GM18505 (cell line): ENCODE results near the gene DVL1.

ENCODE experiments used
- ATAC-seq: cut with Tn5 transposase; IDR thresholded peaks from one replicate; pipeline ENCODE4 v1.9.1; 2021; ENCODE audit not compliant: unreplicated experiment
- POLR2A ChIP-seq: IDR thresholded peaks from 4 replicates; pipeline ENCODE4 v1.6.1; 2011; ENCODE audit warnings: borderline replicate concordance; ENCODE audit not compliant: insufficient read depth, insufficient read length; ENCODE audit errors: extremely low read depth

The DVL1 gene

DNA sequence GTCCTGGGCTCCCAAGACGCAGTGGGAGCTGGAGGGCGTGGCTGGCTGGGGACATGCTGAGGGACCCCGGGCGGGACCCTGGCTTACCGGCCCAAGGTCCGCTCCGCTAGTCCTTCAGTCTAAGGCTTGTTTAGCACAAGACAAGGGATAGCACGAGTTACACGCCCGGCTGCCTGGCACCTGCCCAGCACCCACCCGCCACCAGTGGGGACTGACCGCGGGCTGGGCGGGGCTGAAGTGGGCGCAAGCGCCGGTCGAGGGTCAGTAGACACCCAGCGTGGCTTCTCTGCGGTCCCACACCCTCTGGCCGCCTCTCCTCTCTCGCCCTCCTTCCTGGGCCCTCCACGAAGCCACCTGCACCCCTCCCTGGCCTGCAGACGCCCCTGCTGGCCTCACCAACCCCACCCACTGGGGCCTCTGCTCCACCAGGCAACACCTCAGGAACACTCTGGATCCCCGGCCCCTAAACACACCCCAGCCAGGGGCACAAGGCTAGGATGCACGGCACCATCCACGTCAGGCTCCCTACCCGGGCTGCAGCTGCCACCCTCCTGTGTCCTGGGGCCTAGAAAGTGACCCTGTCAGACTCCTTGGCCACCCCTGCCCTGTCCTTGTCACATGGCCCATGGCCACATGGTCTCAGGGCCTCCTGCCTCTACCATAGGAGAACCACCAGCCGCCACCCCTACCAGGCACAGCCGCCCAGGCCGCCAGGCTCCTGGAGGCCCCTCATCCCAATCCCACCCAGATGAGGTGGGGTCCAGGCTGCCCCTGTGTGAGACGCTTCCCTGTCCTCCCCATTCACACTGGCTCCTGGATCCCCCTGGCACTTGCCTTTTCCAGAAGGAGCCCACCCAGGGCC, 12.1 kb downstream of the DVL1 start:
- ATAC-seq = no peak
- TF ChIP-seq POLR2A = no peak

DNA sequence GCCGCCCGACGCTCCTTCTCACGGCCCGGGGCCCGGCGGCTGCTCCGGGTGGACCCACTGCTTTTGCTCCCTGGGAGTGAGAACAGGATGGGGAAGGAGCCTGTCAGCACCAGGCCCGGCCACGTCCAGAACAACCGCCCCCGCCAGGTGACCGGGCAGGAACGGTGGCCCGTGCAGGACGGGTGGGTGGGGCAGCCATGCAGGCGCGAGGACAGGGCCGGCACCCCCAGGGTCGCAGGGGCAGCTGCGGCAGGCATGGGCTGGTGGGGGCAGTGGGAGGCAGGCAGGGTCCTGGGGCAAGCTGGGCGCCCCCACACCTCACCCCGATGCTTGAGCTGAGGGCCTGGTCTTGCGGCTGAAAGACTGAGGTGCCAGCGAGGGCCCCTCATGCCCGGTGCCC, 12.8 kb downstream of the DVL1 start:
- ATAC-seq = no peak
- no peak for TF ChIP-seq POLR2A

- no peak for TF ChIP-seq POLR2A
- ATAC-seq = no peak
These were observed 13.4 kb downstream of the DVL1 start for GRCh38 chr1:1335792-1336248.

GRCh38 chr1:1335283-1335682, 13.9 kb downstream of the DVL1 start:
- no peak for ATAC-seq
- TF ChIP-seq POLR2A = no peak

DNA sequence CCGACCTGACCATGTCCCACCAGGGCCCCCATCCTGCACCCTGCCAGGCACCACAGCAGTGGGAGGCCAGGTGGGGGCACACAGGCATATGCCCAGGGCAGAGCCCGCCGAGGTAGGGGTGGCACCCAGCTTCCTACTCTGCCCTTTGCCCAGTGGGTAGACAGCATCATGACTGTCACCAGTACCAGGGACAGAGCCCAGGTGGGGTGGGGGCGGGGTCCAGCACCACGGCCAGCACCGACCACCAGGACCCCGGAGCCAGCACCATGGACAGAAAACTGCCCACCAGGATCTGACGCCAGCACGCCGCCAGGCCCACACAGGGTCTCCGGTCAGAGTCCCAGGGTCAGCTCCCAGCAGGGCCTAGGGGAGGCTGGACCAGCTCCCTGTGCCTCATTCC, 14.4 kb downstream of the DVL1 start:
- no peak for TF ChIP-seq POLR2A
- no peak for ATAC-seq

GRCh38 chr1:1333551-1334241, 15.5 kb downstream of the DVL1 start:
- no peak for TF ChIP-seq POLR2A
- ATAC-seq = no peak

DNA sequence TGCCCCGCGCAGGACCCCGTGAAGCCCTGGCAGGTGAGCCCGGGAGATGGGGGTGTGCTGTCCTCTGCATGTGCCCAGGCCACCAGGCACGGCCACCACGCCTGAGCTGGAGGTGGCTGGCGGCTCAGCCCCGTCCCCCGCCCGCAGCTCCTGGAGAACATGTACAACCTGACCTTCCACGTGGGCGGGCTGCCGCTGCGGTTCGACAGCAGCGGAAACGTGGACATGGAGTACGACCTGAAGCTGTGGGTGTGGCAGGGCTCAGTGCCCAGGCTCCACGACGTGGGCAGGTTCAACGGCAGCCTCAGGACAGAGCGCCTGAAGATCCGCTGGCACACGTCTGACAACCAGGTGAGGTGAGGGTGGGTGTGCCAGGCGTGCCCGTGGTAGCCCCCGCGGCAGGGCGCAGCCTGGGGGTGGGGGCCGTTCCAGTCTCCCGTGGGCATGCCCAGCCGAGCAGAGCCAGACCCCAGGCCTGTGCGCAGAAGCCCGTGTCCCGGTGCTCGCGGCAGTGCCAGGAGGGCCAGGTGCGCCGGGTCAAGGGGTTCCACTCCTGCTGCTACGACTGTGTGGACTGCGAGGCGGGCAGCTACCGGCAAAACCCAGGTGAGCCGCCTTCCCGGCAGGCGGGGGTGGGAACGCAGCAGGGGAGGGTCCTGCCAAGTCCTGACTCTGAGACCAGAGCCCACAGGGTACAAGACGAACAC, 16.3 kb downstream of the DVL1 start:
- no peak for ATAC-seq
- no peak for TF ChIP-seq POLR2A

- ATAC-seq = no peak
- no peak for TF ChIP-seq POLR2A
These were observed 17.0 kb downstream of the DVL1 start for GRCh38 chr1:1332031-1332755.

- ATAC-seq = no peak
- no peak for TF ChIP-seq POLR2A
These were observed 17.9 kb downstream of the DVL1 start, which contains the start of gene TAS1R3 for GRCh38 chr1:1331068-1331965. Gene TAS1R3 (plus strand): TSS chr1:1331280. CDS start chr1:1331346, 66 bp downstream.

- no peak for TF ChIP-seq POLR2A
These were observed 18.7 kb downstream of the DVL1 start for GRCh38 chr1:1330366-1331067.

More at GRCh38 chr1:1330366-1331067, 18.7 kb downstream of the DVL1 start:
- ATAC-seq = no peak
